ENCODE results near the gene EPHA6. TPM values are rescaled to one million over a fixed set of nuclear protein-coding genes. Genes with fewer than 3 reads are reported as not detected.

Gene EPHA6
- total and polyA plus RNA-seq, 2 donors (not counting 3 experiments of a cell fraction or from before 2014, with no cell fraction given) = not detected

DNA sequence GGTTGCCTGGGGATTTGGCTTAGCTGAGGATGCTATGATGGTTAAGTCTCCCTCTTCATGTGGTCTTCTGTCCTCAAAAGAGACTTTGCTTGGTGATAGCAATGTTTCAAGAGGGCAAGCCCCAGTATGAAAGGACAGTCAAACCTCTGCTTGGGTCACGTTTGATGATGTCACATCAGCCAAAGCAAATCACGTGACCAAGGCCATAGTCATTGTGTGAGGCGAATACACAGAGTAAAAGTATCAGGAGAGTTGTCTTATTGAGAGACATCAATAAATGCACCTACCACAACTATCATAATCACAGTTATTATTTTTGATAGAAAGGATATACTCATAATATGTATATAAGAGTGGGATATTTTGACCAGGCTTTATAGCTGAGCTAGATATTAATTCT lies 243.0 kb downstream of the EPHA6 start:
- TF ChIP-seq EZH2 (IDR thresholded peaks at IDR 0.05; ENCODE audit: borderline replicate concordance, low read depth, low read length, severe bottlenecking) (no peak), POLR2AphosphoS5 (IDR thresholded peaks at IDR 0.05; ENCODE audit: insufficient read depth, low read depth, low read length) (no peak), MYC (IDR thresholded peaks at IDR 0.05; ENCODE audit: low read depth, low read length) (no peak), FOS (IDR thresholded peaks at IDR 0.05; ENCODE audit: borderline replicate concordance, insufficient read depth, low read length) (no peak), GATA2 (IDR thresholded peaks at IDR 0.05; ENCODE audit: insufficient read depth, insufficient read length, low read depth, low read length) (no peak), JUN (IDR thresholded peaks at IDR 0.05; ENCODE audit: borderline replicate concordance, insufficient read depth, insufficient read length, low read depth) (no peak)
- TF ChIP-seq, protein P1, sequence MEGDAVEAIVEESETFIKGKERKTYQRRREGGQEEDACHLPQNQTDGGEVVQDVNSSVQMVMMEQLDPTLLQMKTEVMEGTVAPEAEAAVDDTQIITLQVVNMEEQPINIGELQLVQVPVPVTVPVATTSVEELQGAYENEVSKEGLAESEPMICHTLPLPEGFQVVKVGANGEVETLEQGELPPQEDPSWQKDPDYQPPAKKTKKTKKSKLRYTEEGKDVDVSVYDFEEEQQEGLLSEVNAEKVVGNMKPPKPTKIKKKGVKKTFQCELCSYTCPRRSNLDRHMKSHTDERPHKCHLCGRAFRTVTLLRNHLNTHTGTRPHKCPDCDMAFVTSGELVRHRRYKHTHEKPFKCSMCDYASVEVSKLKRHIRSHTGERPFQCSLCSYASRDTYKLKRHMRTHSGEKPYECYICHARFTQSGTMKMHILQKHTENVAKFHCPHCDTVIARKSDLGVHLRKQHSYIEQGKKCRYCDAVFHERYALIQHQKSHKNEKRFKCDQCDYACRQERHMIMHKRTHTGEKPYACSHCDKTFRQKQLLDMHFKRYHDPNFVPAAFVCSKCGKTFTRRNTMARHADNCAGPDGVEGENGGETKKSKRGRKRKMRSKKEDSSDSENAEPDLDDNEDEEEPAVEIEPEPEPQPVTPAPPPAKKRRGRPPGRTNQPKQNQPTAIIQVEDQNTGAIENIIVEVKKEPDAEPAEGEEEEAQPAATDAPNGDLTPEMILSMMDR (IDR thresholded peaks at IDR 0.05; ENCODE audit: extremely low read depth in 1 of 2, insufficient read depth in 1 of 2, low read depth in 1 of 2, low read length in 2 of 2) = no peak
- TF ChIP-seq, protein P2, sequence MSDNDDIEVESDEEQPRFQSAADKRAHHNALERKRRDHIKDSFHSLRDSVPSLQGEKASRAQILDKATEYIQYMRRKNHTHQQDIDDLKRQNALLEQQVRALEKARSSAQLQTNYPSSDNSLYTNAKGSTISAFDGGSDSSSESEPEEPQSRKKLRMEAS (IDR thresholded peaks at IDR 0.05; ENCODE audit: insufficient read depth, insufficient read length) = no peak
- no peaks in the 10 kb centered on the region for H3K27me3 ChIP-seq (ENCODE audit: control insufficient read depth in 2 of 2, insufficient read depth in 2 of 2, low read length in 2 of 2)
- dilution Hi-C loops (cut with MboI; ENCODE audit: extremely low pct_ligation_motif_present, low sequenced_read_pairs) = no loop called here
- no TSS peak for BruUV-seq (replicated peaks)
- POLR2A ChIA-PET = no interaction called here
- CTCF ChIA-PET = no interaction called here
- no peak overlapping the region for H3K27ac ChIP-seq (ENCODE audit: insufficient read depth, low read depth, low read length)
- no peak overlapping the region for H3K4me2 ChIP-seq (ENCODE audit: insufficient read depth, low read length)
- no peak overlapping the region for H3K9ac ChIP-seq (replicated peaks; ENCODE audit: extremely low read depth, insufficient read depth, low read length)
- H4K20me1 ChIP-seq (replicated peaks; ENCODE audit: control insufficient read depth, extremely low read depth, insufficient read depth, low read length) = no peaks in the 10 kb centered on the region
- peaks cover 4% of the 10 kb centered on the region for H3K9me3 ChIP-seq (replicated peaks; ENCODE audit: control insufficient read depth, insufficient read depth, low read length)
- FAIRE-seq (no peak), DNase-seq (ENCODE audit: low read depth, low spot score) (no peak)
- H3K4me3 ChIP-seq (replicated peaks in 1 of 3; ENCODE audit: insufficient read depth in 1 of 3, low read depth in 1 of 3, low read length in 3 of 3) = no peak overlapping the region
- H3K79me2 ChIP-seq (ENCODE audit: control insufficient read depth, insufficient read depth, low read length) = no peaks in the 10 kb centered on the region
- H2AFZ ChIP-seq (ENCODE audit: low read depth, low read length) = no peak overlapping the region
- intact Hi-C loops (cut with micrococcal nuclease) = no loop called here
- no peaks in the 10 kb centered on the region for H3K9me1 ChIP-seq (replicated peaks; ENCODE audit: control insufficient read depth, extremely low read depth, insufficient read depth, low read length)
- H3K36me3 ChIP-seq (ENCODE audit: control insufficient read depth in 2 of 2, extremely low read depth in 1 of 2, insufficient read depth in 2 of 2, low read length in 2 of 2) = no peaks in the 10 kb centered on the region
- no peaks in the 10 kb centered on the region for H3K4me1 ChIP-seq (ENCODE audit: control insufficient read depth, extremely low read depth, insufficient read depth, low read length)

Measured in endothelial cell of umbilical vein (primary cell).